Measurements from ENCODE around the gene MAPKAP1.

- TF ChIP-seq POLR2AphosphoS5 (IDR thresholded peaks at IDR 0.05; ENCODE audit: low read depth, low read length) (no peak), CTCF (CRISPR knock-in tag; IDR thresholded peaks at IDR 0.05) (no peak), SOX6 (IDR thresholded peaks at IDR 0.05) (no peak), SOX6 (CRISPR knock-in tag; IDR thresholded peaks at IDR 0.05) (no peak), ZBTB43 (CRISPR knock-in tag; conservative IDR thresholded peaks at IDR 0.05) (no peak)
Observed at GRCh38 chr9:125732562-125732961, 25.6 kb upstream of the MAPKAP1 start.

Measured in HepG2 (cell line).